ENCODE measurements around the gene SNX32. TPM values are rescaled to one million over a fixed set of nuclear protein-coding genes. Genes with fewer than 3 reads are reported as not detected.

SNX32 gene
- total RNA-seq, 4 donors from 2014 or later = 0.33 to 0.78 (median 0.41) TPM

DNA sequence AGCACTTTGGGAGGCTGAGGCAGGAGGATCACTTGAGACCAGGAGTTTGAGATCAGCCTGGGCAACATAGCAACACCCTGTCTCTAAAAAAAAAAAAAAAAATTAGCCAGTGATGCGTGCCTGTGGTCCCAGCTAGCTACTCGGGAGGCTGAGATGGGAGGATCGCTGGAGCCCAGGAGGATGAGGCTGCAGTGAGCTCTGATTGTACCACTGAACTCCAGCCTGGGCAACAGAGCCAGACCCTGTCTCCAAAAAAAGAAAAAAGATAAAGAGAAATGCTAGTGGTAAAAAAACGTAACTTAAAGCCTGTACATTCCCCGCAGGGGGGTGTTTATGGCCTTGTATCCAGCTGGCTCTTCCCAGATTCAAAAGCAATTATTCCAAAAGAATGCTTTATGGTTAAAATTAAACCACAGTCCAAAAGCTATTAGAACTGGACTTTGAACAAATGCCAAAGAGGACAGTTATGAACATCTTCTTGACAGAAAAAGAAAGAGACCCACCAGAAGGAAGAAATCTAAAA is 16.4 kb upstream of the SNX32 start:
- Histone ChIP-seq H3K36me3 (peaks cover 0 to 5% (median 0%) of the 10 kb centered on the region in 4 donors), H3K27me3 (no peaks in the 10 kb centered on the region), H3K4me1 (peaks cover 4 to 24% (median 15%) of the 10 kb centered on the region in 4 donors), H3K4me3 (peak overlapping the region; percentile 62 to 81 (median 68)), H3K9me3 (no peaks in the 10 kb centered on the region), H3K27ac (replicated peaks in 1 of 4) (peak overlapping the region; percentile 78 to 81 (median 80))
- intact Hi-C loops (cut with DNase I) = loop anchor here (2.0 to 10.0 kb wide), 2 partner anchors 37 to 193 kb away; partner anchors contain the start of gene AP5B1
- TF ChIP-seq POLR2AphosphoS5 (IDR thresholded peaks at IDR 0.05) = no peak
- TF ChIP-seq EP300 (IDR thresholded peaks at IDR 0.05) = no peak
- TF ChIP-seq, protein P1, sequence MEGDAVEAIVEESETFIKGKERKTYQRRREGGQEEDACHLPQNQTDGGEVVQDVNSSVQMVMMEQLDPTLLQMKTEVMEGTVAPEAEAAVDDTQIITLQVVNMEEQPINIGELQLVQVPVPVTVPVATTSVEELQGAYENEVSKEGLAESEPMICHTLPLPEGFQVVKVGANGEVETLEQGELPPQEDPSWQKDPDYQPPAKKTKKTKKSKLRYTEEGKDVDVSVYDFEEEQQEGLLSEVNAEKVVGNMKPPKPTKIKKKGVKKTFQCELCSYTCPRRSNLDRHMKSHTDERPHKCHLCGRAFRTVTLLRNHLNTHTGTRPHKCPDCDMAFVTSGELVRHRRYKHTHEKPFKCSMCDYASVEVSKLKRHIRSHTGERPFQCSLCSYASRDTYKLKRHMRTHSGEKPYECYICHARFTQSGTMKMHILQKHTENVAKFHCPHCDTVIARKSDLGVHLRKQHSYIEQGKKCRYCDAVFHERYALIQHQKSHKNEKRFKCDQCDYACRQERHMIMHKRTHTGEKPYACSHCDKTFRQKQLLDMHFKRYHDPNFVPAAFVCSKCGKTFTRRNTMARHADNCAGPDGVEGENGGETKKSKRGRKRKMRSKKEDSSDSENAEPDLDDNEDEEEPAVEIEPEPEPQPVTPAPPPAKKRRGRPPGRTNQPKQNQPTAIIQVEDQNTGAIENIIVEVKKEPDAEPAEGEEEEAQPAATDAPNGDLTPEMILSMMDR (IDR thresholded peaks at IDR 0.05) = no peak
- TF ChIP-seq POLR2A (IDR thresholded peaks at IDR 0.05; ENCODE audit: low read depth) = no peak
- DNase-seq (ENCODE audit: extremely low spot score) = no peak
- 54% methylated on average over 5 of the region's 5 CpGs for whole genome bisulfite sequencing

DNA sequence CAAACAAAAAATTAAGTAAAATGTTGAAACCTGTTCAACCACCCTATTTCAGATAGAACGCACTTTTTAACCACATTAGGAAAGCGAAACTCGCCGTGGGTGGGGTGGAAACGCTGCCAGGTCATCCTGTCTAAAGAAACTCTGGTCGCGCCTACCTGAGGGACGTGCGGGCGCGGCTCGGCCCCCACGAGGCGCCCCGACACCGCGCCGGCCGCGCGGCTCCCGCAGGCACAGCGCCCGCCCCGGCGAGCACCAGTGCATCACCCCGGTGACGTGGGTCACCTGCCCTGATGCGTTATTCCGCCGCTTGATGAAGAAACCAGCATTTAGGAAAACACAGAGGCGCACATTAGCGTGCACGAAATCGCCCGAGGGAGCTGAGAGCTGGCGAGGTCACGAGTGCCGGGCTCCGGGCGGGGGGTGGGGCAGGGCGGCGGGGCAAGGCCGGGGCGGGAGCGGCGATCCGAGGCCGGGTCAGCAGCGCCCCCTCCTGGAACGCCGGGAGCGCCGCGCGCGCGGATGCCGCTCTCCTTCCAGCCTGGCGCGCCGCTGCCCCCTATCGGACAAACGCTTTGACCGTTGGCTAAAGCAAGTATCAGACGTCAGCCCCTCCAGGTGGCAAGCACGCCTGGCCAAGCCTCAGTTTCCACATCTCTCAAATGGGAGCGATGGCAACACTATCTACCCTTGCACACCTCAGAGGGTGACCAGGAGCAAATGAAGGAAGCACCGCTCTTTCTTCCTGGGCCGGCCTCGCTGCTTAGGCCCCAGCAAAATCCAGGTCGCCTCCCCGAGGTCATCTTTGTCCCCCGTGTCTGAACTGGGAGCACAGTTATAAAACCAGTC is 15.7 kb upstream of the SNX32 start:
- Histone ChIP-seq H3K27me3 (no peaks in the 10 kb centered on the region), H3K4me1 (peaks cover 4 to 24% (median 15%) of the 10 kb centered on the region in 4 donors), H3K9me3 (no peaks in the 10 kb centered on the region), H3K27ac (replicated peaks in 1 of 4) (peak overlapping the region; percentile 78 to 81 (median 80)), H3K4me3 (peak overlapping the region; percentile 62 to 81 (median 68)), H3K36me3 (peaks cover 0 to 5% (median 0%) of the 10 kb centered on the region in 4 donors)
- TF ChIP-seq POLR2AphosphoS5 (IDR thresholded peaks at IDR 0.05) (peak; percentile 34 to 71), EP300 (IDR thresholded peaks at IDR 0.05) (no peak), POLR2A (IDR thresholded peaks at IDR 0.05; ENCODE audit: low read depth) (no peak)
- TF ChIP-seq, protein P1 (IDR thresholded peaks at IDR 0.05) = peak in 2 of 3 experiments; percentile 98 to 100
- 27% methylated on average over 18 of the region's 74 CpGs for WGBS
- intact Hi-C loops (cut with DNase I) = loop anchor here (2.0 to 10.0 kb wide), 4 partner anchors 37 to 193 kb away; partner anchors contain the start of gene AP5B1
- DNase-seq (ENCODE audit: extremely low spot score) = peak; percentile 96

DNA sequence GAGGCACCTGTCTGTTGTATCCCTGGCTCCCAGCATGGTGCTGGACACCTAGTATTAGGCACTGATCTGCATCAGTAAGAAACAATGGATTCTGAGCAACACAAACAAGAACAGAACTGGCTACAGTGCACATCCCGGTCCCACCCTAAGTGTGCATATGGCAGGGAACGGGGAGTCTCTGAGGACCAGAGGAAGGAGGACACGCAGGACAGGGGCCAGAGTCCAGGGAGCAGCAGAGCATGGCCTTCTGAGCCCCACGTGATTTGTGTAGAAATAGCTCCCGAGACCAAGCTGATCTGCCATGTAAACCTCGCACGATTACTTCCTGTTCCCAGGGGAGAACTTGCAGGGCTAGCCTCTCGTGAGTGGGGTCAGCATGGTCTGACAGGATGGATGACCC is 12.7 kb upstream of the SNX32 start:
- Histone ChIP-seq H3K4me3 (no peak overlapping the region), H3K27me3 (no peaks in the 10 kb centered on the region), H3K36me3 (no peaks in the 10 kb centered on the region), H3K27ac (replicated peaks in 1 of 4) (no peak overlapping the region), H3K4me1 (peaks cover 4 to 18% (median 15%) of the 10 kb centered on the region in 4 donors), H3K9me3 (no peaks in the 10 kb centered on the region)
- intact Hi-C loops (cut with DNase I) = no loop called here
- WGBS = 71% methylated on average over 7 of the region's 8 CpGs
- DNase-seq (ENCODE audit: extremely low spot score) = no peak
- TF ChIP-seq POLR2A (IDR thresholded peaks at IDR 0.05; ENCODE audit: low read depth) (no peak), POLR2AphosphoS5 (IDR thresholded peaks at IDR 0.05) (no peak), EP300 (IDR thresholded peaks at IDR 0.05) (no peak)
- TF ChIP-seq, protein P1 (IDR thresholded peaks at IDR 0.05) = no peak

DNA sequence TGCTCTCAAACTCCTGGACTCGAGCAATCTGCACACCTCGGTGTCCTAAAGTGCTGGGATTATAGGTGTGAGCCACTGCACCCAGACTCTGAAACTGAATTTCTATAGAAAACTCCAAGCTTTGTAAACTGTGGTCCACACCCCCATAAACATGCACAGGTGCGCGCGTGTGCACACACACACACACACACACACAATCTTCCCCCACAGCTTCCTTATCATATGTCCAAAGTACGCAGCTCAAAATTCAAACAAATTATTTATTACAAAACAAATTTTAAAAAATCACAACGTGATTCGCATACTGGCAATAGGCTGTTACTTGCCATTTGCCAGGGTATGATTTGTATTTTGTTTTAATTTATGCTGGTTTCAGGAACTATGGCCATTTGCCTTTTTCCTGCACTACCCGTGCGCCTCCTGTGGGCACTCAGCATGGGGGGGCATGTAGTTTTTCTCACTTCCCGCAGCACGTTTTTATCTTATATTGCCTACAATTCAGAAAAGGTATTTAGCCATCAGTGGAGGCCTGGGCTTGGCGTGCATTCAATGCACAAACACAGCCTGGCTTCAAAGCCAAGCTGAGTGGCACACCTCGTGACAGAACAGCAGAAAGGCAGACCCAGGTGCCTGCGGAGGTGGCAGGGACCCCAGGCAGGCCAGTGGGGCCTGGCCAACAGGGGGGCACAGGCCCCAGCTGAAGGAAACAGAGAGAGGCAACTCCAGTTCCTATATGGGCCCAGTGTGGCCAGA is 10.8 kb upstream of the SNX32 start:
- no peaks in the 10 kb centered on the region for H3K36me3 ChIP-seq
- no peaks in the 10 kb centered on the region for H3K27me3 ChIP-seq
- H3K27ac ChIP-seq (replicated peaks in 1 of 4) = no peak overlapping the region
- no peak overlapping the region for H3K4me3 ChIP-seq
- 71% methylated on average over 14 of the region's 15 CpGs for WGBS
- no peaks in the 10 kb centered on the region for H3K9me3 ChIP-seq
- H3K4me1 ChIP-seq = peaks cover 0 to 4% (median 2%) of the 10 kb centered on the region in 4 donors
- intact Hi-C loops (cut with DNase I) = no loop called here
- no peak for DNase-seq (ENCODE audit: extremely low spot score)
- TF ChIP-seq, protein P1 (IDR thresholded peaks at IDR 0.05) = no peak
- TF ChIP-seq POLR2AphosphoS5 (IDR thresholded peaks at IDR 0.05) (no peak), EP300 (IDR thresholded peaks at IDR 0.05) (no peak)
